ENCODE data around the gene RPL4.

The RPL4 gene

DNA sequence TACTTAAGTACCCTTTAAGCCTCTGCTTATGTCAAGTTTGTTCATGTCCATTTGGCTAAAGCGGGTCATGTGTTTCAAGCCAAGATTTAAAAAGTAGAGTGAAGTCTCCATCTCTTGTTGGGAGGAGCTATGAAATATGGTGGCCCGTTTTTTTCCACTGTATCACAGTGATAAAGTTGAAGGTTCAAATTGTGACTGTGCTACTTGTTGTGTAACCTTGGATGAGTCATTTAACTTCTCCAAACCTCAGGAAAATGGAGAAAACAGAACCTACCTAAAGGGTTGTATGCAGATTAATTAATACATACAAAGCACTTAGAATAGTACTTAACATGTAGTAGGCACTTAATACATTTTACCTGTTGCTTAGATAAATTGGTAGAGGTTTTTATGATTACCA, 50.5 kb downstream of the RPL4 start:
- no peak for DNase-seq (ENCODE audit: low read depth)

DNA sequence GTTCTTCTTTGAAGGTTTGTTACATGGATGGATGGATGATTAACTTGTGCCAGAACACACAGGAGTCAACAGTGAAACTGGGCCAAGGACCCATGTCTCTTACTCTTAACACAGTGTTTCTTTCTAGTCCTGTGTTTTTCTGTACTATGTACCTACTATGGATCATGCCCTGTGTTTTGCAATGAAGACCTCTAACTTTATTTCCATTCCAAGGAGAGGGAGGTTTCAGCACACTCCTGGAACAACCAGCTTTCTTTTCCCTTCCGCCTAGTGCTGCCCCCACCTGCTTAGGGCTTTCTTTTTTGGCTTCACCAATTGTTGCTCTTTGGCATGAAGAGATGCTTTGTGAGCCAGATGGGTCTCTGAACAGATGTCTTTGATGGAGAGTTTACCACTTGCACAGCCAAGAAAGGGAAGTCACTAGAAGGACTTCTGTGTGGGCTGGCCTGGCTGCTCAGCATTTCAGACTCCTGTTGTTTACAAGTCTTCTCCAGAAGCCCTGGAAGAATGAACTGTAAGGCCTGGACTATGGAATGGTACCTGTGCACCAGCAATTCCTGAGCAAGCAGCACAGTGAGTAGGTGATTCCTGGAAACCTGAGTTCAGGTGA, 51.6 kb downstream of the RPL4 start:
- no peak for DNase-seq (ENCODE audit: low read depth)

DNA sequence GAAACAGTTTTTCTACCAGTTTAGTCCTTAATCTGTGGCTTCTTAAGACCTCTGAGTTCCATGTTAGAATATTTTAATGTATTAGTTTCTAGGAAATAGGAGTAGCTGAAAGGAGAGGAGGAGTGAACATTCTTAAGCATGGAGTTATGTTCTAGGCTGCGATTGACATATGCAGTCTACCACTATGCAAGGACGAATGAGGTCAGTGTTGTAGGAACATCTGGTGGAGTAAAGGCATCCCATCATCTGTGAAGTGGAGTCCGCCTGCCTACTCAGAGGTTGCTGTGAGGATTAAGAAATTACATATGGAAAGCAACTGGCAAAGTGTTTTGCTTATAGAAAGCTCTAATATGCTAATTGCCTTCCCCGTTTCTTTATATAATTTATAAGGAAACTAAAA, 52.2 kb downstream of the RPL4 start:
- no peak for DNase-seq (ENCODE audit: low read depth)
